Measurements from ENCODE around the gene EARS2. TPM values are rescaled to one million over a fixed set of nuclear protein-coding genes. Genes with fewer than 3 reads are reported as not detected.

EARS2 gene
- total RNA-seq, 2 donors from 2014 or later = 23.1 to 25.3 TPM

GRCh38 chr16:23578101-23578830, 21.1 kb upstream of the EARS2 start:
- Mint-ChIP-seq H3K27ac (no peak overlapping the region), H3K4me1 (no peaks in the 10 kb centered on the region), H3K36me3 (ENCODE audit: low read depth) (peaks cover 77% of the 10 kb centered on the region), H3K9me3 (no peaks in the 10 kb centered on the region), H3K4me3 (no peak overlapping the region), H3K27me3 (no peaks in the 10 kb centered on the region)
- no peak for ATAC-seq (replicated peaks)

- H3K27ac Mint-ChIP-seq = no peak overlapping the region
- no peaks in the 10 kb centered on the region for H3K27me3 Mint-ChIP-seq
- ATAC-seq (replicated peaks) = no peak
- H3K9me3 Mint-ChIP-seq = no peaks in the 10 kb centered on the region
- no peaks in the 10 kb centered on the region for H3K4me1 Mint-ChIP-seq
- H3K36me3 Mint-ChIP-seq (ENCODE audit: low read depth) = peaks cover 77% of the 10 kb centered on the region
- no peak overlapping the region for H3K4me3 Mint-ChIP-seq
Measured at GRCh38 chr16:23577493-23577892, 20.3 kb upstream of the EARS2 start.

DNA sequence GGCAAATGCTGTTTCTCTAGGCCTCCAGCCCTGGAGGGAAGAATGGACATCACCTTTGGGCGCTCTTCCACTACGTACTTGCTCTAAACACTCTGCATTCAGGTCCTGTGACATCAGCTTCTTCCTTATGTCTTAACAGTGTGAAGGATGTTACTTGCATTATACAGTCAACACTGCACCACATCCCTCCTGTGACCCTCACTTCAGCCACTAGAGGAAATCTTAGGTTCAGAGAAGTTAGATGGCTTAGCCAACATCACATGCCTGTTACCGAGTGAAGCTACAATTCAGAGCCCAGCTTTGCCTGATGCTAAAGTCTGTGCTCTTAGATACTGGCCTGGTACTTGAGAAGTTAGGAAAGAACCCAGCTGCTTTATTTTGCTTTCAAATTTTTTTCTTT, 18.7 kb upstream of the EARS2 start:
- Mint-ChIP-seq H3K27ac (no peak overlapping the region), H3K27me3 (no peaks in the 10 kb centered on the region), H3K9me3 (no peaks in the 10 kb centered on the region), H3K4me3 (no peak overlapping the region), H3K4me1 (no peaks in the 10 kb centered on the region), H3K36me3 (ENCODE audit: low read depth) (peaks cover 77% of the 10 kb centered on the region)
- no peak for ATAC-seq (replicated peaks)

DNA sequence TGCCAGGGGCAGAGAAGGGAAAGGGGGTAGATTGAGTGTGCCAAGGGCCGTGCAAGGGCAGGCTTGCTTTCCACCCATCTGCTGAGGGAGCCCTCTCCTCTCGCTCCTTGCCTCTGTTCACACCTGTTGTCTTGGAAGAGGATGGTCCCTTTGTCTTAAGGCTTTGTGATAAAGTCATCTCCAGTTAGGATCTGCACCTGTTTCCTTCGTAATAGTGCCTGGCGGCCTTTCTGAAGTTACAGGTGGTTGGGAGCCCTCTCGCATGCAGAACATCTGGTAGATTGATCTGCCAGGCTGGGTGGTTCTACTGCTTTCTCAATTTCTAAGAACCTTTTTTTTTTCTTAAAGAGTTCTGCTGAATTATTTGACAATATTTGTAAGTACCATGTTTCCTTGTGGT, 16.7 kb upstream of the EARS2 start:
- peaks cover 77% of the 10 kb centered on the region for H3K36me3 Mint-ChIP-seq (ENCODE audit: low read depth)
- H3K27ac Mint-ChIP-seq = no peak overlapping the region
- H3K27me3 Mint-ChIP-seq = no peaks in the 10 kb centered on the region
- no peak for ATAC-seq (replicated peaks)
- H3K4me3 Mint-ChIP-seq = no peak overlapping the region
- H3K9me3 Mint-ChIP-seq = no peaks in the 10 kb centered on the region
- H3K4me1 Mint-ChIP-seq = no peaks in the 10 kb centered on the region

DNA sequence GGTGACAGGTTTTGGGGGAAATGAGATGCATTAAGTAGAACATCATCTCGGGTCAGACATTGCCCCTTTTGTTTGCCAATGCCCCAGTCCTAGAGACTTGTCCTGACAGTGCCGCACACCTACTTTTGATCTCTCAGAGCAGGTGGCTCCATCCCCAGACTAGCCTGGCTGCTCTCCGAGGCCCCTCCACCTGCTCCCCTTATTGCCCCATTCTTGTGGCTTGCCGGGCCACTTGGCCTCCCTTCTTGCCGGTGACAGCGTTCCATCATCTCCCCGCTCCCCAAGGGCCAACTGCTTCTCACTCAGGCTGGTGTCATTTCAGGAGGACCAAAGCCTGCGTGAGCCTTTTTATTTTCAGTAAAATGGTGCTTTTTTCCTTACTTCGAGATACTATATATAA, 15.2 kb upstream of the EARS2 start:
- ATAC-seq (replicated peaks) = no peak

GRCh38 chr16:23571895-23572294, 14.7 kb upstream of the EARS2 start:
- H3K4me3 Mint-ChIP-seq = no peak overlapping the region
- no peaks in the 10 kb centered on the region for H3K27me3 Mint-ChIP-seq
- peaks cover 86% of the 10 kb centered on the region for H3K36me3 Mint-ChIP-seq (ENCODE audit: low read depth)
- H3K4me1 Mint-ChIP-seq = no peaks in the 10 kb centered on the region
- no peak overlapping the region for H3K27ac Mint-ChIP-seq
- H3K9me3 Mint-ChIP-seq = no peaks in the 10 kb centered on the region
- no peak for ATAC-seq (replicated peaks)

More for the DNA sequence above, 15.2 kb upstream of the EARS2 start:
- H3K4me1 Mint-ChIP-seq = no peaks in the 10 kb centered on the region
- H3K27me3 Mint-ChIP-seq = no peaks in the 10 kb centered on the region
- no peak overlapping the region for H3K4me3 Mint-ChIP-seq
- peaks cover 85% of the 10 kb centered on the region for H3K36me3 Mint-ChIP-seq (ENCODE audit: low read depth)
- H3K9me3 Mint-ChIP-seq = no peaks in the 10 kb centered on the region
- H3K27ac Mint-ChIP-seq = no peak overlapping the region

DNA sequence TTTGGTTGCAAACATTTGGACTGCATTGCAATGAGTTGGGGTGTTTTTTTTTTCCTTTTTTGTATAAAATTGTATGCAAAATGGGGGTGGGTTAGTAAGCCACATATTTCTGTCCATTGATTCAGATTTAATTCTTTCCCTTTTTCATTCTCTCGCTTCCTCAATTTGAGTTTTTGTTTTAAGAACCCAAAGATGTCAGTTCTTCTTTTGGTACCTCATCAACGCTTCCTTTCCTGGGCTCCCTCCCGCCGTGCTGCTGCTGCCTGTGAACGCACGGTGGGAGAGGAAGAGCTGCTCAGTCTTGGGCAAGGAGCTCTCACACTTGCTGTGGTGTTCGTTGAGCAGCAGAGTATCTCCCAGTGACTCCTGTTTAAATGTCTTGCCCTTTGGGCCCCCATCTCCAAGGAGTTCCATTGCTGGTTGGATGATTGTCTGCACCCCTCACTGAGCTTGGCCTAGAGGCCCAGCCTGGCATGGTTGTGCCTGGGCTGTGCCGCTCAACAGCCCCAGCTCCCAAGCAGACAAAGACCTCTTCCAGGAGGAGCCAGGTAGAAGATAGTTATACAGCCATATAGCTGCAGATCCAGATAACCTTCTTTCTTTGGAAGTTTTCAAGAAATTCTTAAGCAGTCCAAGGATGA, 14.0 kb upstream of the EARS2 start:
- H3K36me3 Mint-ChIP-seq (ENCODE audit: low read depth) = peaks cover 90% of the 10 kb centered on the region
- no peaks in the 10 kb centered on the region for H3K9me3 Mint-ChIP-seq
- H3K4me1 Mint-ChIP-seq = no peaks in the 10 kb centered on the region
- H3K4me3 Mint-ChIP-seq = no peak overlapping the region
- H3K27ac Mint-ChIP-seq = no peak overlapping the region
- ATAC-seq (replicated peaks) = no peak
- H3K27me3 Mint-ChIP-seq = no peaks in the 10 kb centered on the region

DNA sequence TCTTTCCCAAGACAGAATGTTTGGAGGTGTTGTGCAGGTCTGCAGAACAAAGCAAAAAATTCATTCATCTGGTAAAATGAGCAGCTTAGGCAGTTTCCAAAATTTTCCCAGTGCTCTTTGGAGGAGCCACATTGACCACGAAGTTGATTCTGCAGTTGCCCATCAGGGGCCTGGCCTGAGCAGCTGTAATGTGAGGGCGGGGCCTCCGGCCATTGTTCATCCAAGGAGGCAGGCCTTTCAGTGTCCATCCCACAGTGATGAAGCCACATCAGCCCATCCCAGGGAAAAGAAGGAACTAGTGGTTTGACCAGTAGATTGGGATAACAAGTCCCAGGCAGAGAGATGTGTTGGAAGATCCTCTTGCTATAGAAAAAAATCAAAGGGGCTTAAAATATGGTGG, 10.5 kb upstream of the EARS2 start:
- H3K27ac Mint-ChIP-seq = no peak overlapping the region
- peaks cover 100% of the 10 kb centered on the region for H3K36me3 Mint-ChIP-seq (ENCODE audit: low read depth)
- no peaks in the 10 kb centered on the region for H3K9me3 Mint-ChIP-seq
- ATAC-seq (replicated peaks) = no peak
- H3K4me1 Mint-ChIP-seq = peaks cover 5% of the 10 kb centered on the region
- no peak overlapping the region for H3K4me3 Mint-ChIP-seq
- no peaks in the 10 kb centered on the region for H3K27me3 Mint-ChIP-seq

DNA sequence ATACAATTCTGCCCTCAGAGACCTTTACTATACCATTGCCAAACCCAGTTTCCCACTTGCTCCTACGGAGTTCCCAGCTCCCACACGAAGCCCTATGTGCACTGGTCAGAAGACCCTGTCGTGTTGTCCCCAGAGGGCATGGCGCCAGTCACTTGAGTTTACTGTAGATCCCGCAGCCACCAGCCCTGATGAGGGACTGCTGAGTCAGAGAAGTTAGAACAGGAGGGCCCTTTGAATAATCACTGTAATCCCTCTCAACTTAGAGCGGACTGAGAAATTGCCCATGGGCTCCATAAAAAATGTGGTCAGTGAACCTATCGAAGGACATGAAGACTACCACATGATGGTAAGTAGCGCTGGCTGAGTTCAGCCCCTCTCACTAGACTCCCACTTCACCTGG, 9.6 kb upstream of the EARS2 start:
- Mint-ChIP-seq H3K27me3 (no peaks in the 10 kb centered on the region), H3K36me3 (ENCODE audit: low read depth) (peaks cover 100% of the 10 kb centered on the region), H3K9me3 (no peaks in the 10 kb centered on the region), H3K4me3 (no peak overlapping the region), H3K4me1 (peaks cover 5% of the 10 kb centered on the region), H3K27ac (no peak overlapping the region)
- ATAC-seq (replicated peaks) = no peak

GRCh38 chr16:23564575-23565363, 7.6 kb upstream of the EARS2 start:
- peaks cover 100% of the 10 kb centered on the region for H3K36me3 Mint-ChIP-seq (ENCODE audit: low read depth)
- no peak for ATAC-seq (replicated peaks)
- no peaks in the 10 kb centered on the region for H3K27me3 Mint-ChIP-seq
- H3K27ac Mint-ChIP-seq = no peak overlapping the region
- no peaks in the 10 kb centered on the region for H3K9me3 Mint-ChIP-seq
- H3K4me3 Mint-ChIP-seq = no peak overlapping the region
- peaks cover 5% of the 10 kb centered on the region for H3K4me1 Mint-ChIP-seq

GRCh38 chr16:23563186-23563585, 6.0 kb upstream of the EARS2 start:
- H3K36me3 Mint-ChIP-seq (ENCODE audit: low read depth) = peaks cover 99% of the 10 kb centered on the region
- peak overlapping the region; percentile 28 for H3K27ac Mint-ChIP-seq
- no peaks in the 10 kb centered on the region for H3K9me3 Mint-ChIP-seq
- ATAC-seq (replicated peaks) = no peak
- H3K27me3 Mint-ChIP-seq = no peaks in the 10 kb centered on the region
- peaks cover 13% of the 10 kb centered on the region for H3K4me1 Mint-ChIP-seq
- no peak overlapping the region for H3K4me3 Mint-ChIP-seq

DNA sequence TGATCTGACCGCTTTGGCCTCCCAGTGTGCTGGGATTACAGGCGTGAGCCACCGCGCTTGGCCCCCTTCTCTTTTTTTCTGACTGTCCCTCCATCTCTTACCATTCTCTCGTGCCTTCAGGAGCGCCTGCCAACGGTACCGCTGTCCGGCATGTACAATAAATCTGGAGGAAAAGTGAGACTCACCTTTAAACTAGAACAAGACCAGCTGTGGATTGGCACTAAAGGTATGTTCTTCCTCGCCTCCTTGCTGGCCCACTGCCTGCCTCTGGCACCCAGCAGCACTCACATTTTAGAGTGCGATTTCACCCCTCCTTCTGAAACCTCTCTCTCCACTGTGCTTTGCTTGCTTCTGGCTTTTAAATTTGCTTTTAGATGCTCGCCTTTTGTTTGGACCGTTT, 5.4 kb upstream of the EARS2 start:
- no peak for ATAC-seq (replicated peaks)
- Mint-ChIP-seq H3K4me1 (peaks cover 13% of the 10 kb centered on the region), H3K27ac (no peak overlapping the region), H3K27me3 (no peaks in the 10 kb centered on the region), H3K9me3 (no peaks in the 10 kb centered on the region), H3K36me3 (ENCODE audit: low read depth) (peaks cover 92% of the 10 kb centered on the region), H3K4me3 (no peak overlapping the region)

DNA sequence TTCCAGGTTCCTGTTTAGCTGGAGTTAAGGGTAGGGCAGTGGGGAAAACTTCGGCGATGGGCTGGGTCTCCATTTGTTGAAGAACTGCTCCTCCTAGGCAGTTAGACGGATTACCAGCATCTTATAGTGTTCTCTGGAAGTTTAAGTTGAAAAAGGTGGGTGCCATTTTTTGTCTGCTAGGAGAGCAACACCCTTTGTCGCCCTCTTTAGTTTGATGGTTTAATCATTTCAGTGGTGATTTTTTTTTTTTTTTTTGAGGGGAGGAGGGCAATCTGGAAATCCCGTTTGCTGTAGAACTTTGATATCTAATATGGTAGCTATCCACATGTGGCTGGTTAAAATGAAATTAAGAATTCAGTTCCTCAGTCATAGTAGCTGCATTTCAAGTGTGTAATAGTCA, 4.4 kb upstream of the EARS2 start:
- H3K27ac Mint-ChIP-seq = no peak overlapping the region
- ATAC-seq (replicated peaks) = no peak
- no peaks in the 10 kb centered on the region for H3K9me3 Mint-ChIP-seq
- no peak overlapping the region for H3K4me3 Mint-ChIP-seq
- H3K4me1 Mint-ChIP-seq = peaks cover 13% of the 10 kb centered on the region
- peaks cover 92% of the 10 kb centered on the region for H3K36me3 Mint-ChIP-seq (ENCODE audit: low read depth)
- H3K27me3 Mint-ChIP-seq = no peaks in the 10 kb centered on the region

- Mint-ChIP-seq H3K4me1 (peaks cover 8% of the 10 kb centered on the region), H3K4me3 (peak overlapping the region; percentile 93), H3K27ac (peak overlapping the region; percentile 95), H3K36me3 (ENCODE audit: low read depth) (peaks cover 68% of the 10 kb centered on the region), H3K27me3 (no peaks in the 10 kb centered on the region), H3K9me3 (no peaks in the 10 kb centered on the region)
- peak; percentile 14 for ATAC-seq (replicated peaks)
Measured at GRCh38 chr16:23557779-23558702, 891 bp upstream of the EARS2 start.

All from activated T-helper 17 cell treated with anti-CD3 and anti-CD28 coated beads, Interleukin-2, amount 50 U/mL, for 72 hours (primary cell).